Panc1 (cell line): ENCODE data around the gene ENOPH1. TPM values are rescaled to one million over a fixed set of nuclear protein-coding genes. Genes with fewer than 3 reads are reported as not detected.

ENCODE experiments used
- ATAC-seq: fragments of 200-7000 bp; cut with Tn5 transposase; 2 replicates; pipeline ENCODE4 v1.9.1; 2020; ENCODE audit warnings: mild to moderate bottlenecking, moderate library complexity
- BruUV-seq: library from RNA; stranded (reverse); fragments of 400-500 nt; replicated peaks from 2 replicates; lab custom pipeline; 2021; lab: Mats Ljungman, UMichigan
- CTCF ChIA-PET: fragments of 300-600 bp; sonication (Branson Sonifier 250); formaldehyde crosslinking; loops from one replicate; lab custom pipeline; 2022; ENCODE audit warnings: antibody characterized with exemption; lab: Charles Lee
- POLR2A ChIA-PET: fragments of 300-600 bp; sonication (Branson Sonifier 250); formaldehyde crosslinking; loops from one replicate; lab custom pipeline; 2022; ENCODE audit warnings: antibody characterized with exemption; lab: Charles Lee
- DNase-seq: peaks from one replicate; pipeline ENCODE4 v3.0.0-alpha.2; 2010; ENCODE audit warnings: low read depth, low spot score
- H3K27ac ChIP-seq: 2 replicates; pipeline ENCODE4 v1.5.1; 2011; ENCODE audit warnings: mild to moderate bottlenecking, low read length, inconsistent platforms
- H3K27me3 ChIP-seq: fragments of 200-500 bp; sonication (Bioruptor generic); 2 replicates; pipeline ENCODE4 v1.6.0; 2014; ENCODE audit warnings: low read length, inconsistent platforms; ENCODE audit not compliant: control insufficient read depth, insufficient read depth
- H3K36me3 ChIP-seq: fragments of 200-500 bp; sonication (Bioruptor generic); 2 replicates; pipeline ENCODE4 v1.5.1; 2014; ENCODE audit warnings: inconsistent platforms, mild to moderate bottlenecking, low read length, moderate library complexity; ENCODE audit not compliant: control insufficient read depth, insufficient read depth
- H3K4me1 ChIP-seq: 2 replicates; pipeline ENCODE4 v1.5.1; 2011; ENCODE audit warnings: inconsistent platforms, mild to moderate bottlenecking, low read length, moderate library complexity; ENCODE audit not compliant: control insufficient read depth, insufficient read depth
- H3K4me3 ChIP-seq, 2 experiments: 2 replicates each; pipeline ENCODE4 v1.5.1; 2011 to 2012; ENCODE audit warnings: low read depth in 2 of 2, low read length in 2 of 2, mild to moderate bottlenecking in 2 of 2, inconsistent platforms in 1 of 2, moderate library complexity in 1 of 2
- H3K9me3 ChIP-seq: fragments of 200-500 bp; sonication (Bioruptor generic); 2 replicates; pipeline ENCODE4 v1.5.1; 2014; ENCODE audit warnings: low read depth, mild to moderate bottlenecking, inconsistent platforms, low read length, moderate library complexity; ENCODE audit not compliant: control insufficient read depth, insufficient read depth
- CTCF ChIP-seq: fragments of 450-650 bp; IDR thresholded peaks from 2 replicates; pipeline ENCODE4 v1.5.1; 2017; ENCODE audit warnings: mild to moderate bottlenecking
- POLR2AphosphoS5 ChIP-seq: IDR thresholded peaks from 2 replicates; pipeline ENCODE4 v1.6.1; 2012; ENCODE audit warnings: mild to moderate bottlenecking, low read depth, low read length, moderate library complexity
- REST ChIP-seq, 2 experiments: IDR thresholded peaks; 2 replicates each; pipeline ENCODE4 v1.6.1; 2011 to 2012; ENCODE audit warnings: low read depth in 2 of 2, control low read depth in 1 of 2, low read length in 1 of 2, mild to moderate bottlenecking in 1 of 2, moderate library complexity in 1 of 2; ENCODE audit not compliant: insufficient read depth in 1 of 2
- SIN3A ChIP-seq: IDR thresholded peaks from 2 replicates; pipeline ENCODE4 v1.6.1; 2012; ENCODE audit warnings: low read depth, mild to moderate bottlenecking, low read length, moderate library complexity, borderline replicate concordance; ENCODE audit not compliant: insufficient read depth
- TCF7L2 ChIP-seq: IDR thresholded peaks from 2 replicates; pipeline ENCODE4 v1.6.1; 2011; ENCODE audit warnings: mild to moderate bottlenecking, low read depth, low read length, inconsistent platforms
- in situ Hi-C: cut with HindIII; loops from 2 replicates; pipeline ENCODE4 v1.10.0; 2016; ENCODE audit warnings: low sequenced_read_pairs, low pct_unique_long_range_greater_than_20kb
- intact Hi-C: fragments of 100-400 bp; cut with micrococcal nuclease; formaldehyde crosslinking; loops from one replicate; pipeline ENCODE4 v1.10.0; 2022; ENCODE audit not compliant: unreplicated experiment
- total RNA-seq: library from RNA; stranded (reverse); gene quantifications from one replicate; pipeline ENCODE4 v1.2.1, GENCODE V29; 2021; ENCODE audit not compliant: unreplicated experiment

The ENOPH1 gene
- total RNA-seq, 1 experiment from 2014 or later: 34.7 TPM

GRCh38 chr4:82436780-82437179, 6.4 kb downstream of the ENOPH1 start:
- DNase-seq: no peak
- no peaks in the 10 kb centered on the region for H3K9me3 ChIP-seq
- in situ Hi-C loops (no loop called here), intact Hi-C loops (no loop called here)
- H3K27ac ChIP-seq: no peak overlapping the region
- TF ChIP-seq TCF7L2 (no peak), CTCF (no peak), POLR2AphosphoS5 (no peak), SIN3A (no peak), REST (IDR thresholded peaks at IDR 0.05; ENCODE audit: insufficient read depth in 1 of 2, low read depth in 2 of 2, low read length in 1 of 2) (no peak)
- ATAC-seq: no peak
- H3K4me1 ChIP-seq: peaks cover 9% of the 10 kb centered on the region
- CTCF ChIA-PET: no interaction called here
- H3K36me3 ChIP-seq: no peaks in the 10 kb centered on the region; the same call in 1 of the 2 replicates
- no TSS peak for BruUV-seq
- POLR2A ChIA-PET: no interaction called here
- no peaks in the 10 kb centered on the region for H3K27me3 ChIP-seq
- no peak overlapping the region for H3K4me3 ChIP-seq

- ATAC-seq (no peak), DNase-seq (no peak)
- H3K27me3 ChIP-seq: no peaks in the 10 kb centered on the region
- ChIA-PET CTCF (no interaction called here), POLR2A (no interaction called here)
- peaks cover 7% of the 10 kb centered on the region; the same call in 1 of the 2 replicates for H3K4me1 ChIP-seq
- no peaks in the 10 kb centered on the region; the same call in 1 of the 2 replicates for H3K36me3 ChIP-seq
- intact Hi-C loops: no loop called here
- no peak overlapping the region for H3K4me3 ChIP-seq
- BruUV-seq: no TSS peak
- in situ Hi-C loops: no loop called here
- TF ChIP-seq REST (IDR thresholded peaks at IDR 0.05; ENCODE audit: insufficient read depth in 1 of 2, low read depth in 2 of 2, low read length in 1 of 2) (no peak), SIN3A (no peak), TCF7L2 (no peak), CTCF (no peak), POLR2AphosphoS5 (no peak)
- no peaks in the 10 kb centered on the region for H3K9me3 ChIP-seq
- no peak overlapping the region for H3K27ac ChIP-seq
These were observed 7.1 kb downstream of the ENOPH1 start for GRCh38 chr4:82437285-82438005.
